HG03378 (cell line): ENCODE data around the gene CRTC3.
"Not testable (repeated sequence)": the region's sequence is repeated elsewhere in the genome, so short reads cannot be mapped to it uniquely, and the experiment has no call there.

Source experiments
- ATAC-seq: cut with Tn5 transposase; IDR thresholded peaks from one replicate; pipeline ENCODE4 v1.9.1; 2021; ENCODE audit warnings: mild to moderate bottlenecking, moderate library complexity; ENCODE audit not compliant: unreplicated experiment

The CRTC3 gene

DNA sequence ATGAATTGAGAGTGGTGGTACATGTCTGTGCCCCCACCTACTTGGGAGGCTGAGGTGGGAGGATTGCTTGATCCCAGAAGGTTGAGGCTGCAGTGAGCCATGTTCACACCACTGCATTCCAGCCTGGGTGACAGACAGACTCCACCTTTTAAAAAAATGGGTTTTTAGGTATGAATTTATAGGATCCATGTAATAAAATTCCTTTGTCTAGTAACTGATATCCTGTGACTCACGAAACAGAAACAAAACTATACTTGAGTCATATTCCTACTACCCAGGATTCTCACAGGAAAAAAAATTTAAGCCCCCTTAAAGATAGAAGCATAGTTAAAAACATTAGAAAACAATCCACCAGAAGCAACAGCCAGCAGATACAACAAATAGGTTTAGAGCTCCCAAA, 10.0 kb upstream of the CRTC3 start:
- ATAC-seq: no peak

DNA sequence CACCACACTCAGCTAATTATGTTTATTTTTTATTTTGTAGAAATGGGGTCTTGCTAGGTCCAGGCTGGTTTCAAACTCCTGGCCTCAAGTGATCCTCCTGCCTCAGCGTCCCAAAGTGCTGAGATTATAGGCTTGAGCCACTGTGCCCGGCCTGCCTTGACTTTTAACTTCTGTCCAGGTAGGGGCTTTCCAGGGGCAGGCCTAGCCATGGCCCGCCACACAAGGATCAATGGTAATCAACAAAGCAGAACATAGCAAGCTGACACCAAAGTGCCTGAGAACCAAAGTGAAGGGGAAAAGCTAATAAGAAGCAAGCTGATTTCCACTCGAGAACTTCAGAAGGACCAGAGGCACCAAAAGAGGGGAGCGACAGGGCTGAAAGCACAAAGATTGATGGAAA, 9.4 kb upstream of the CRTC3 start:
- ATAC-seq: no peak

DNA sequence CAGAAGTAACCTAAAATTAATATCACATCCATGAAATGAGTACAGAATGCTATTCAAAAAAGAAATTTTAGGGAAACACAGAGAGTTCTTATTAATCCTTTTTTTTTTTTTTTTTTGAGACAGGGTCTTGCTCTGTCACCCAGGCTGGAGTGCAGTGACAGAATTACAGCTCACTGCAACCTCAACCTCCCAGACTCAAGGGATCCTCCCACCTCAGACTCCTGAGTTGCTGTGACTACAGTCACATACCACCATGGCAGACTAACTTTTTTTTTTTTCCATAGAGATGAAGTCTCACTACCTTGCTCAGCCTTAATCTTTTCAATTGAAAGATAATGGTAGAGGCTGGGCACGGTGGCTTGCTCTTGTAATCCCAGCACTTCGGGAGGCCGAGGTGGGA, 6.3 kb upstream of the CRTC3 start:
- ATAC-seq: no peak

DNA sequence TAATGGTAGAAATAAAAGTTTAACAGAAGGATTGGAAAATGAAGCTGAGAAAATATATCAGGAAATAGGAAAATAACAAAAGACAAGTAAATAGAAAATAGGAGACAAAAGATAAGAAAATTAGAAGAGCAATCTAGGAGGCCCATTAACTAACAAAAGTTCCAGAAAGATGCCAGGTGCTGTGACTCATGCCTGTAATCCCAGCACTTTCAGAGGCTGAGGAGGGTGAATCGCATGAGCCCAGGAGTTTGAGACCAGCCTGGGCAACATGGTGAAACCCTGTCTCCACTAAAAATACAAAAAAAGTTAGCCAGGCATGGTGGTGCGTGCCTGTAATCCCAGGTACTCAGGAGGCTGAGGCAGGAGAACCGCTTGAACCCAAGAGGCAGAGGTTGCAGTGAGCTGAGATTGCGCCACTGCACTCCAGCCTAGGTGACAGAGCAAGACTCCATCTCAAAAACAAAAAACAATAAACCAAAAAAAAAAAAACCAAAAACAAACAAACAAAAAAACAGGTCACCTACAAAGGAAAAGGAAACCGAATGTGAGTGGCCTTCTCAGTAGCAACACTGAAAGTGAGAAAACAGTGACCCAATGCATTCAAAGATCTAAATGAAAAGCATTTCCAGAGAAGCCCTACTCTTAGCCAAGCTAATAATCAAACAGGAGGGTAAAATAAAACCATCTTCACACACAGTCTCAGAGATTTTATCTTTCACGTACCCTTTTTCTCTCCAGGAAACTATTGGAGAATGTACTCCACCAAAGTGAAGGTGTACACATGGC, 5.5 kb upstream of the CRTC3 start:
- ATAC-seq: not testable (repeated sequence)

DNA sequence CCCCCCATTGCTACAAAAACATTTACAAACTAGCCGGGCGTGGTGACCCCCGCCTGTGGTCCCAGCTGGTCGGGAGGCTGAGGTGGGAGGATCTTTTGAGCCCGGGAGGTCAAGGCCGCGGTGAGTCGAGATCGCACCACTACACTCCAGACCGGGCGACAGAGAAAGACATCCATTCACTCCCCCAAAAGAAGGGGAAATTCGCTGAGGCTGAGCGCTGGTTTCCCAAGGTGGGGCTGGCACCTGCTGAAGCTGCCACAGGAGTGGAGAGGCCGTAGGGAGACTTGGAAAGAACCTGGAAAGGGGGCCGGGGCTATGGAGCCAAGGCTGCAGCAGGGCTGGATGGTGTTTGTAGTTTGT, 732 bp upstream of the CRTC3 start:
- ATAC-seq: no peak

DNA sequence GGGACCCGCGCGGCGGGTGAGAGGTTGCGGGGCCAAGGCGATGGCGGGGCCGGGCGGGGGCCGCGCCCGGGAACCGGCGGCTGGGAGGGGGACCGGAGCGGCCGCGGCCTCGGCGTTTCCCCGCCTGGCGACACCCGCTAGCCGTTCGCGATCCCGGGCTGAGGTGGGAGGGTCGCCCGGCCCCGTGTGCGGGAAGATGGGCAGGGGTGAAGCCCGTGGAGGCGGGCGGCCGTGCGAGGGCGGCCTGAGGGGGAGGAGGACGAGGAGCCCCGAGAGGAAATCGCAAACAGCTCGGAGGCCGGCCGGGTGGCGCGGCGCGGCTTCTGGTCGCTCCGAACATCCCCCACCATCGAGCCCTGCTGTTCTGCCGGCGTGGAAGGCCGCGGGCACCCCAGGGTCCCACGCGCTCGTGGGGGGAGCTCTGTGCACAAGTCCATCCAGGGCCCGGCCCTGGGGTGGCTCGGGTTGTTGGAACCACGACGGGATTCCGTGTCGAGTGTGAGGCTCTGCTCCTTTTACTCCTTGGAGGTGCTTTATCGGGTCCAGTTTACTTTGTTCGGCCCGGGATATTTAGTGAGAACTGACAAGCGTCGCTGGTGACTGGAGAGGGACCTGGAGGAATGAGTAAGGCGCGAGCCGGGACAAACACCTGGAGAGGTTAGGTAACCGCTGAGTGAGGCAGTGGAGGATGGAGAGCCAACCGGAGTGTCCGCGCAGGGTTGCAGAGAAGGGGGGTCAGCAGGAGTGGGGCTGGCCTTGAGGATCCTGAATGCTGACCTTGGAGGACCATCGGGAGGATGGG, 728 bp downstream of the CRTC3 start:
- peak; percentile 26 for ATAC-seq

DNA sequence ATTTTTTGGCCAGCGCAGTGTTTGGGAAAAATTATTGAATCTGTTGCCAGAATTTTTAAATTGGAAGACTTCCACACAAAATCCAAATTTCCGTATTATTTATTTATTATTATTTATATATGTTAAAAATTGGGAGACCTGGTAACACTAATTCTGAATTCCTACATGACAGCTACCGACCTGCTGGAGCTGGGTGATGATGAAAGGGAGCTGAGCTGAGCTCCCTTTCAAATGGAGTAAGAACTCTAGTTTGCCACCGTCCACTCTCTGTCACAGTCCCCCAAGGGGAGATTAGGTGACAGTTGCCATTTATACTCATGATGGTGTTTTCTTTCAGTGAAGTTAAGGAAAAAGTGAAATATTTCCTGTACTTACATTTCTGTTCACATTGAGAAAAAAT, 1.4 kb downstream of the CRTC3 start:
- no peak for ATAC-seq

DNA sequence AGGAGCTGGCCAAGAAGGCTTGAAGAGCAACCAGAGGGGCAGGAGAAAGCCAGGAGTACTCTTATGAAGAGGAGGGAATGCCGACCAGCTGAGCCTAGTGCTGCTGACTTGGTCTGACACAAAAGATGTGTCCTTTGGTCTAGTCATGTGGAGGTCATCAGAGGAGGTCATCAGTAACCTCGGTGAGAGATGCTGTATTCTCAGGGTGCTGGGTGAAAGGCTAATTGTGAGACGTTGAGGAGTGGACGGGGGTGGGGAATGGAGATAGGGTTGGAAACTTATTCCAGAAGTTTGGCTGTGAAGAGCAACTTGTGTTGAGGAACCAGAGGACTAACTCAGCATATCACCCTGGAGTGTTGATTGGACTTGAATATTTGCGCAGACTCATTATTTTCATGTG, 5.5 kb downstream of the CRTC3 start:
- no peak for ATAC-seq

DNA sequence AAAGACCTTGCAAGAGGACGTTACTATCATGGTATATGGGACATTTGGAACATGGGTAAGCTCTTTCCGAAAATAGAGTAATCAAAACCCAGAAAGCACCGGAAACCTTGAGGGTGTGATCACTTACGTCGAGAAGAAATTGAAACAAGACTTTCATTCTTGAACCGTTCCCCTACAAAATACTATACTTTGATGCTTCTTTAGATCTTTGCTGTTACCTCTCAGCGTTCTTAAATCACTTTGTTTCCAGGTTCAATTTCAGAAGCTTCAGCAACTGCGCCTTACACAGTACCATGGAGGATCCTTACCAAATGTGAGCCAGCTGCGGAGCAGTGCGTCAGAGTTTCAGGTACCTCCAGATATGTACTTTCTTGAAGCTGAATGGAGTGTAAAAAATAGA, 10.1 kb downstream of the CRTC3 start:
- no peak for ATAC-seq

DNA sequence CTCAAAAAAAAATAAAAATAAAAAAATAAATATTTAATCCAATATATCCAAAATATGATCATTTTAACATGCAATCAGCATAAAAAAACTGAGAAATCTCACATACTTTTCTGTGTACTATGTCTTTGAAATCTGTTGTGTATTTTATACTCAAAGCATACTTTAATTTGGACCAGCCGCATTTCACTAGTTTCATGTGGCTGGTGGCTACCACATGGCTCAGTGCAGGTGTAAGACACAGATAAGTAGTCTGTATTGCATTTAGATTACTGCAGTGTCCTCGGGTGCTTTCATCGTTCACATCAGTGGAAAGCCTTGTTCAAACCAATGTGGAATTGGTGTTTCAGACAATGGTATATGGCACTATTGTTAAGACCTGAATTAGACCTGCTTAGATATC, 11.0 kb downstream of the CRTC3 start:
- ATAC-seq: no peak

DNA sequence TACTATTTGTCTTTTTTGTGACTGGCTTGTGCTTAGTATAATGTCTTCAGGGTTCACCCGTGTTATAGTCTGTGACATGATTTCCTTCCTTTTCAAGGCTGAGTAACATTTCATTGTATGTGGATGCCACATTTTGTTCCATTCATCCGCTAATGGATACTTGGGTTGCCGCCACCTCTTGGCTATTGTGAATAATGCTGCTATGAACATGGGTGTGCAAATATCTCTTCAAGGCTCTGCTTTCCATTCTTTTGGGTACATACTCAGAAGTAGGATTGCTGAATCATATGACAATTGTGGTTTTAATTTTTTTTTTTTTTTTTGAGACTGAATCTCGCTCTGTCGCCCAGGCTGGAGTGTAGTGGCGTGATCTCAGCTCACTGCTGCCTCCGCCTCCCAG, 15.4 kb downstream of the CRTC3 start:
- no peak for ATAC-seq

DNA sequence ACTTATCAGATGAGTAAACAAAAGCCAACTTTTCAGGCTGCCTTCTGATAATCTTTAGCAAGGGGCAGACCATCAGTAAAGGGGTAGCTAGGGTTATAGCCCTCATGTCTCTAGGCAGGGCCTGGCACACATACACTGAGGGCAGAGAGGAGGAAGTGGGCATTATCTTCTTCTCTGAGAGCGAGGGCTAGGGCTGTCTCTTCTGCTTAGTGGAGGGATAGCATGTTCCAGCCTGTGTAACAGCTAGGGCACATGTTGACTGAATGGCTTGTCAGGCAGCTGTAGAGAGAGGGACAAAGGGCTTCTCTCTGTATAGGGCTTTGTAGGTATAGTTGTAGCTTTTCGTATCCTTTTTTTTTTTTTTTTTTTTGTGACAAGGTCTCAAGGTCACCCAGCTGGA, 17.8 kb downstream of the CRTC3 start:
- no peak for ATAC-seq

DNA sequence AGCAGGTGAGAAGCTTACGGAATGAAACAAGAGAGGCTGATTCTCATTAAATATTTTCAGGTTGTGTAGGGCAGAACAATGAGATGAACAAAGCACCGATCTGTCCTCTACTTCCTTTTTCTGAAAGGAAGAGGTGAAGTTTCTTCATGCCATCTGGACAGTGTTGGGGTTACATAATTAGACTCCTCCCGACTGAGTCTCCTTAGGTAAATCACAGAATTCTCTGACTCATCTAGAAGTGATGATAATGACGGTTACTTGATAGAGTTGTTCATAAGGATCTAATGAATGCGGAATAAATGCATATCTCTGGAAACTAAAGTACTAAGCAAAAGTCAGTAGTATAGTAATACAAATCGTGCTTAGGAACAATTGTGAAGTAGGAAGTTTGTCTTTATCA, 21.2 kb downstream of the CRTC3 start:
- ATAC-seq: no peak

DNA sequence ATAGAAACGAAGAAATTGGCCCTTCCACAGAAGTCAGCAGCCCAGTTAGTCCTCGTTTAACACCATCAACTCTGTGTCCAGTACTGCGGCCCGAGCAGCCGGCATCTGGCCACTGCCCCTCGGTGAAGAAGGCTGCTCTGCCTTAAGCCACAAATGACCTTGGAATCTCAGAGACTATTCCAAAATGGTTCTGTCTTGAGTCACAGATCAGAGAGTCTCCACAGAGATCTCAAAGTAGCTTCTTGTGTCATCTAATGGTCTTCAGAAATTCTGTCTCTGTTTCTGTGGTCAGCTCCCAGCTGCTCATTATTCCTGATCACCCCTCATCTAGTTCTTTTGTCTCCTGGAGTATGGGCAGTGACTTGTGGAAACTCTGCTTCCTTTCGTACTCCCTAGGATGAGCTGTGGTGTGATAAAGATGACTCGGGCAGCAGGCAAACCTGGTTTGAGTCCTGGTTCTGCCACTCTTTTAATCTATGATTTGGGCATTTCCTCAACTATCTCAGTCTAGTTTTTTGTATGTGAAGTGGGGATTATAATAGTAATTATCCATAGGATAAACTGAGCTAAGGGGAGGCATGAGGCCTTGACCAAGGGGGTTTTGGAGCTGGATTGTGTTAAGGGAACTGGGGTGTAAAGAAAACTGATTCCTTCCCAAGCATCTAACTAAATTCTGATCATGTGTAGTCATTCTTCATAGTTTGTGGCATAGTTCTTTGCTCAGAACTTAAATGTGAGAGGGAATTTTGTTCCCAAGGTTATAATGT, 22.6 kb downstream of the CRTC3 start:
- no peak for ATAC-seq

DNA sequence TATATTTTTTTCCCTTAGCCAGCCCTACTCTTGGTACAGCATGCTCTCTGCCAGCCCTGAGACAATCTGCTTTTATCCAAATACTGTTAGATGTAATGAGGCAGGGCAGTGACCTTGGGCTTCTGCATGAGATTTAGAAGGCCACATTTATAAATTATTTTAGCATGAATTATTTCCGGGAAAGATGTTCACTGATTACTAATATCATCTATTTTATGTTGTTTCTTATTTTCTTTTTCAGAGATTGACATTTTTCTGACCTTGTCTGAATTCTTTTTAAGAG, 23.1 kb downstream of the CRTC3 start:
- ATAC-seq: no peak

DNA sequence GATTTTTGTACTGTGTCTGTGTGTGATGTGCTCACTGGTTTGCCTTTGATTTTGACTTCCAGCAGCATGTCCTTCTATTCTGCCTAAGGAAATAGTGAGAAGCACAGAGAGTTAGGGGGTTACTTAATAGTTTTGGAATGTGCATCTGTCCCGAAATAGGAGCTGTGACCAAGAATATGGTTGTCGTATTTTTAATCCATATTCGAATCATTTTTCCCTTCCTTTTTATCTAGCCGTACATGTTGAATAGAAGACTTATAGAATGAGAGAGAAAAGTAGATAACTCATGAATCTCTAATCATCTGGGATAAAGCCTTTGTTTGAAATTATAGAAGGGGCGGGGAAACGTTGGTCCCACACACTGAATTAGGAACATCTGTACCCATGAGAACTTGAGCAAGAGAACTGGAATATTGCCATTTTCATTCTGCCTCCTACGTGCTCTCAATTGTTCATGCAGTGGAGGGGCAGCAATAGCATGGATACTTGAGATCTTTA, 23.6 kb downstream of the CRTC3 start:
- no peak for ATAC-seq

DNA sequence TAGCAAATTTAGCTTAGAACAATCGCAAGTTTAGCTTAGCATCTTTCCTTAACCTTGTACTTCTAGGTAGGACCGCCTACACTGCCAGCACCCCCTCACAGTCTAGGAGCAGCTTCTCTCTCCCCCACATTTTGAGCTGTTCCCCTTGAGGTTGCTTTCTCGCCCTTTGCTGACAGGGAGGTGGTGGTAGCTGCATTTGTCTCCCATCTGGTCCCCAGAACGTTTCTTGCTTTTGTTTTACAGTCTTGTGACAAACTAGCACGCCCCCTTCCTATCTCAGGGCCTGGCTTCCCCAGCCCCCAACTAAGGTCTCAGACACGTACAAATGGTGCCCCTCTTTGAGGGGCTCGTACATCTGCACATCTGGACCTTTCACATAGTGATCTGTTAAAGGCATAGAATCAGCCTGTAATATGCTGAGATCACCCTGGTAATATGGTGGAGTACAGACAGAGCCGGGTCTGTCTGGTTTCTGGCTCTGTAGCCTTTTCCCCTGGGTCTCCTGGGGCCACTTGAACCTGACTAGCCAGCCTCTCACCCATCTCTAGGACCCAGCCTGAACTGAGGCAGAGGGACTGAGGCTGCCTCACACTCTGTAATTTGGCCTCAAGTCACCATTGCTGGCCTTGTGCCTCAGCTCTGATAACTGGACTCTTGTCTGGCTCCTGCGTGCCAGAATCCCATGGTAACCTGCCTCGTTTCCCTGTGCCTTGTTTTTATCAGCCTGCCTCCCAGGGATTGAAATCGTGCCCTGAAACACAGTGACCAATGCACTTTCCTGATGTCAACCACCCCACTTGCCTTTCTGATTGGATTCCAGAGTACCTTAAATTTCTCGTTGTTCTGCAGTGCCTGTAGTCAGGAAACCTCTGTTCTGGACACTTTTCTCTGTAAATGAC, 27.7 kb downstream of the CRTC3 start:
- ATAC-seq: no peak

DNA sequence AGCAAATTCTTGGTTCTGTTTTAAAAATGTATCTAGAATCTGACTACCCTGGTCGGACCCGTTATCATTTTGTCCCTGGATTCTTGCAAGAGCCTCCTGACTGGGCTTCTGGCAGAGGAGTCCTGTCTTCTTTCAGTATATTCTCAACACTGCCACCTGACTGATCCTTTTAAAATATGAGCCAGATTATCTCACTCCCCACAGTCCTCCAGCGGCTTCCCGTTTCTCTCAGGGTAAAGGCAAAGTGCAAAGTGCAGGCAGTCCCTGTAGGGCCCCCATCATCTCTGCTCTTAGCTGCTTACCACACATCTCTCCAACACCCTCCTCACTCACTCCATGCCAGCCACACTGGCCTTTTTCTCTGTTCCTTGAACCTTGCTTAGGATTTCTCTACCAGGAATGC, 28.4 kb downstream of the CRTC3 start:
- ATAC-seq: no peak

DNA sequence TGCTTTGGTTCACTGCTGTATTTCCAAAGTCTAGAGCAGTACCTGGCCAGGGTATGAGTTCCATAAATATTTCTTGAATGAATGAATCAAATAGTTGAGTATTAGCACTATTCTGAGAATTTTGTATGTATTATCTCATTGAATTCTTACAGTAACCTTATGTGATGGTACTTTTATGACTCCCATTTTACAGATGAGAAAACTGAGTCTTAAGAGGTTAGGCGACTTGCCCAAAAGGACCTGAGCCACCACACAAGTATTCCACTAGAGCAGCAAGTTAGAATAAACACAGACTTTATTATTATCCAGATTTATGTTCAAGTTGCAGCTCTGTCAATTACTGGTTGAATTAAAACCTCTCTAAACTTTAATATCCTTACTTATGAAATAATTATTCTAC, 29.4 kb downstream of the CRTC3 start:
- ATAC-seq: no peak

DNA sequence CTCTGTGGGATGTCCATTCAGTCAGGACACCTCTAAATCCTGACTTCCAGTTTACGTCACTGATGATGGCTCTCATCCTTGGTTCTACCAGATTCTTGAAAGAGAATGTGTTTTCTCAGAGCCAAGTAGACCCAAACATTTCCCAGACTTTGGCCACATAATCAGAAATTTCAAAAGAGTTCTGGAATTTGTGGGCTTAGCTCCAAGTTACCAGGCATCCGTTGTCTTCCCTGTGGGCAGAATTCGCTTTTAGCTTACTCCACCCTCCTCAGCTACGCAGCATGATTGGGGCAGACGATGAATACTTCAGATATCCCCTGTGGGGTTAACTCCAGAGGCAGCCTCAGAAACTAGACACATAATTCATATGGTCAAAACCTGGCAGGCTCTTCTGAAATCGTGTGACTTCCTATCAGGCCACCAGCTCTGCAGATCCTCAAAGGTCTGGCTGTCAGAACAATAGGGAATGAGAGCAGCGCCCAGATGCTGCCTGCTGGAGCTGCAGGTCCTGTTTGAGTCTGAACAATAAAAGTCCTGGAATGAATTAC, 30.6 kb downstream of the CRTC3 start:
- no peak for ATAC-seq
